ENCODE results near the gene CSMD2.

Gene CSMD2

GRCh38 chr1:33685256-33685655 is 479.8 kb downstream of the CSMD2 start:
- Histone ChIP-seq H3K9me3 (replicated peaks; ENCODE audit: insufficient read depth, low read length) (no peaks in the 10 kb centered on the region), H3K4me2 (ENCODE audit: low read depth, low read length) (no peak overlapping the region), H3K4me3 (ENCODE audit: low read length) (no peak overlapping the region), H2AFZ (ENCODE audit: low read length) (no peak overlapping the region), H4K20me1 (ENCODE audit: insufficient read depth, low read length) (no peaks in the 10 kb centered on the region), H3K9ac (ENCODE audit: low read length) (no peak overlapping the region), H3F3A (ENCODE audit: insufficient read depth, low read length) (no peaks in the 10 kb centered on the region), H3K36me3 (replicated peaks; ENCODE audit: insufficient read depth, low read length) (no peaks in the 10 kb centered on the region), H3K4me1 (ENCODE audit: low read length) (no peaks in the 10 kb centered on the region), H3K27me3 (replicated peaks; ENCODE audit: insufficient read depth, low read length) (peaks cover 53% of the 10 kb centered on the region), H3K27ac (ENCODE audit: low read length) (no peak overlapping the region), H3K79me2 (ENCODE audit: low read length) (no peaks in the 10 kb centered on the region), H3K9me2 (replicated peaks; ENCODE audit: insufficient read depth, low read length) (no peaks in the 10 kb centered on the region)
- TF ChIP-seq CTCF (IDR thresholded peaks at IDR 0.05; ENCODE audit: low read length), result no peak
- no peak for TF ChIP-seq EZH2 (optimal IDR thresholded peaks at IDR 0.05; ENCODE audit: low read depth, low read length)
- TF ChIP-seq EZH2phosphoT487 (IDR thresholded peaks at IDR 0.05; ENCODE audit: low read length), result no peak
- DNase-seq, result no peak

GRCh38 chr1:33684396-33685179 is 480.4 kb downstream of the CSMD2 start:
- Histone ChIP-seq H3K9me3 (replicated peaks; ENCODE audit: insufficient read depth, low read length) (no peaks in the 10 kb centered on the region), H3K27ac (ENCODE audit: low read length) (no peak overlapping the region), H3K4me1 (ENCODE audit: low read length) (no peaks in the 10 kb centered on the region), H3K4me3 (ENCODE audit: low read length) (no peak overlapping the region), H3K27me3 (replicated peaks; ENCODE audit: insufficient read depth, low read length) (peaks cover 53% of the 10 kb centered on the region), H3K9me2 (replicated peaks; ENCODE audit: insufficient read depth, low read length) (no peaks in the 10 kb centered on the region), H3K4me2 (ENCODE audit: low read depth, low read length) (no peak overlapping the region), H3K9ac (ENCODE audit: low read length) (no peak overlapping the region), H2AFZ (ENCODE audit: low read length) (no peak overlapping the region), H3F3A (ENCODE audit: insufficient read depth, low read length) (no peaks in the 10 kb centered on the region), H4K20me1 (ENCODE audit: insufficient read depth, low read length) (no peaks in the 10 kb centered on the region), H3K79me2 (ENCODE audit: low read length) (no peaks in the 10 kb centered on the region), H3K36me3 (replicated peaks; ENCODE audit: insufficient read depth, low read length) (no peaks in the 10 kb centered on the region)
- no peak for TF ChIP-seq EZH2phosphoT487 (IDR thresholded peaks at IDR 0.05; ENCODE audit: low read length)
- TF ChIP-seq EZH2 (optimal IDR thresholded peaks at IDR 0.05; ENCODE audit: low read depth, low read length), result no peak
- no peak for TF ChIP-seq CTCF (IDR thresholded peaks at IDR 0.05; ENCODE audit: low read length)
- no peak for DNase-seq

GRCh38 chr1:33683913-33684312 is 481.1 kb downstream of the CSMD2 start:
- no peak overlapping the region for H2AFZ ChIP-seq (ENCODE audit: low read length)
- H3K4me3 ChIP-seq (ENCODE audit: low read length), result no peak overlapping the region
- H3K9me2 ChIP-seq (replicated peaks; ENCODE audit: insufficient read depth, low read length), result no peaks in the 10 kb centered on the region
- no peaks in the 10 kb centered on the region for H3K36me3 ChIP-seq (replicated peaks; ENCODE audit: insufficient read depth, low read length)
- no peak overlapping the region for H3K27ac ChIP-seq (ENCODE audit: low read length)
- no peak for DNase-seq
- no peak overlapping the region for H3K4me2 ChIP-seq (ENCODE audit: low read depth, low read length)
- no peaks in the 10 kb centered on the region for H3F3A ChIP-seq (ENCODE audit: insufficient read depth, low read length)
- H3K9me3 ChIP-seq (replicated peaks; ENCODE audit: insufficient read depth, low read length), result no peaks in the 10 kb centered on the region
- TF ChIP-seq EZH2phosphoT487 (IDR thresholded peaks at IDR 0.05; ENCODE audit: low read length), result no peak
- TF ChIP-seq CTCF (IDR thresholded peaks at IDR 0.05; ENCODE audit: low read length), result no peak
- TF ChIP-seq EZH2 (optimal IDR thresholded peaks at IDR 0.05; ENCODE audit: low read depth, low read length), result no peak
- no peaks in the 10 kb centered on the region for H4K20me1 ChIP-seq (ENCODE audit: insufficient read depth, low read length)
- H3K9ac ChIP-seq (ENCODE audit: low read length), result no peak overlapping the region
- no peaks in the 10 kb centered on the region for H3K79me2 ChIP-seq (ENCODE audit: low read length)
- H3K27me3 ChIP-seq (replicated peaks; ENCODE audit: insufficient read depth, low read length), result peaks cover 53% of the 10 kb centered on the region
- H3K4me1 ChIP-seq (ENCODE audit: low read length), result no peaks in the 10 kb centered on the region

All from MM.1S (cell line).